Upper lobe of right lung (tissue), 1 donor: ENCODE data around the gene NLN. TPM values are rescaled to one million over a fixed set of nuclear protein-coding genes. Genes with fewer than 3 reads are reported as not detected.
A peak's percentile ranks its signal among the peaks of the same experiment; 100 is the strongest.
"Not testable (repeated sequence)": the region's sequence is repeated elsewhere in the genome, so short reads cannot be mapped to it uniquely, and the experiment has no call there.

ENCODE experiments used
- ATAC-seq: fragments of 200-7000 bp; cut with Tn5 transposase; one replicate; pipeline ENCODE4 v1.9.1; 2020; ENCODE audit warnings: mild to moderate bottlenecking, moderate library complexity
- DNase-seq: peaks from one replicate; pipeline ENCODE4 v3.0.0-alpha.2; 2020
- H3K27ac ChIP-seq: fragments of 200-600 bp; one replicate; pipeline ENCODE4 v1.8.0; 2022
- H3K27me3 ChIP-seq: fragments of 200-600 bp; one replicate; pipeline ENCODE4 v1.8.0; 2022; ENCODE audit warnings: mild to moderate bottlenecking
- H3K36me3 ChIP-seq: fragments of 200-600 bp; one replicate; pipeline ENCODE4 v1.8.0; 2022
- H3K4me1 ChIP-seq: fragments of 200-600 bp; one replicate; pipeline ENCODE4 v1.8.0; 2022
- H3K4me3 ChIP-seq: fragments of 200-600 bp; one replicate; pipeline ENCODE4 v1.8.0; 2022; ENCODE audit warnings: mild to moderate bottlenecking
- H3K9me3 ChIP-seq: fragments of 200-600 bp; one replicate; pipeline ENCODE4 v1.8.0; 2022
- CTCF ChIP-seq: fragments of 200-600 bp; IDR thresholded peaks from one replicate; pipeline ENCODE4 v1.8.0; 2022; ENCODE audit warnings: antibody characterized with exemption
- intact Hi-C: fragments of 100-400 bp; cut with DNase I; formaldehyde crosslinking; loops from one replicate; pipeline ENCODE4 v1.11.0; 2022
- total RNA-seq: library from RNA; stranded (reverse); fragmentation: NEBNext Ultra II Directional; extraction: Animal tissue kit (Norgen Biotek cat#: 25700); gene quantifications from one replicate; pipeline ENCODE4 v1.2.1, GENCODE V29; 2021
- donor health status: DM: no; HTN: yes; CAD: no; lungs with severe emphysema.

Gene NLN
- total RNA-seq, 1 donor from 2014 or later = 15.8 TPM

GRCh38 chr5:65800775-65801174, 78.8 kb downstream of the NLN start:
- H3K36me3 ChIP-seq = no peaks in the 10 kb centered on the region
- no peak for TF ChIP-seq CTCF
- no peaks in the 10 kb centered on the region for H3K4me1 ChIP-seq
- H3K9me3 ChIP-seq = no peaks in the 10 kb centered on the region
- H3K4me3 ChIP-seq = no peak overlapping the region
- intact Hi-C loops = no loop called here
- no peak for ATAC-seq
- no peak for DNase-seq
- H3K27me3 ChIP-seq = no peaks in the 10 kb centered on the region
- H3K27ac ChIP-seq = no peak overlapping the region

GRCh38 chr5:65801352-65801783, 79.4 kb downstream of the NLN start:
- no peaks in the 10 kb centered on the region for H3K27me3 ChIP-seq
- no peaks in the 10 kb centered on the region for H3K36me3 ChIP-seq
- H3K9me3 ChIP-seq = no peaks in the 10 kb centered on the region
- no peaks in the 10 kb centered on the region for H3K4me1 ChIP-seq
- no peak for TF ChIP-seq CTCF
- no peak overlapping the region for H3K4me3 ChIP-seq
- DNase-seq (no peak), ATAC-seq (no peak)
- intact Hi-C loops = no loop called here
- no peak overlapping the region for H3K27ac ChIP-seq

- intact Hi-C loops = no loop called here
- no peaks in the 10 kb centered on the region for H3K4me1 ChIP-seq
- H3K27ac ChIP-seq = no peak overlapping the region
- ATAC-seq (no peak), DNase-seq (no peak)
- no peaks in the 10 kb centered on the region for H3K36me3 ChIP-seq
- no peaks in the 10 kb centered on the region for H3K27me3 ChIP-seq
- no peak overlapping the region for H3K4me3 ChIP-seq
- no peaks in the 10 kb centered on the region for H3K9me3 ChIP-seq
- no peak for TF ChIP-seq CTCF
Measured at GRCh38 chr5:65802080-65802479, 80.1 kb downstream of the NLN start.

- no peak for DNase-seq
- Histone ChIP-seq H3K27me3 (no peaks in the 10 kb centered on the region), H3K27ac (no peak overlapping the region), H3K4me3 (no peak overlapping the region), H3K9me3 (no peaks in the 10 kb centered on the region), H3K4me1 (no peaks in the 10 kb centered on the region), H3K36me3 (no peaks in the 10 kb centered on the region)
- ATAC-seq = no peak
- intact Hi-C loops = no loop called here
- no peak for TF ChIP-seq CTCF
Measured at GRCh38 chr5:65802820-65803219, 80.8 kb downstream of the NLN start.

- H3K9me3 ChIP-seq = no peaks in the 10 kb centered on the region
- no peak overlapping the region for H3K4me3 ChIP-seq
- no peaks in the 10 kb centered on the region for H3K36me3 ChIP-seq
- peak; percentile 25 for ATAC-seq
- intact Hi-C loops = no loop called here
- no peaks in the 10 kb centered on the region for H3K4me1 ChIP-seq
- no peaks in the 10 kb centered on the region for H3K27me3 ChIP-seq
- DNase-seq = no peak
- no peak for TF ChIP-seq CTCF
- H3K27ac ChIP-seq = no peak overlapping the region
Measured at GRCh38 chr5:65803699-65804391, 81.8 kb downstream of the NLN start.

GRCh38 chr5:65805089-65805488, 83.1 kb downstream of the NLN start:
- no peak for TF ChIP-seq CTCF
- Histone ChIP-seq H3K4me1 (no peaks in the 10 kb centered on the region), H3K27ac (no peak overlapping the region), H3K9me3 (no peaks in the 10 kb centered on the region), H3K27me3 (no peaks in the 10 kb centered on the region), H3K4me3 (no peak overlapping the region), H3K36me3 (no peaks in the 10 kb centered on the region)
- DNase-seq (no peak), ATAC-seq (no peak)
- intact Hi-C loops = no loop called here

- not testable (repeated sequence) for DNase-seq, H3K9me3 ChIP-seq
Measured at GRCh38 chr5:65807494-65807893, 85.5 kb downstream of the NLN start.

More at GRCh38 chr5:65807494-65807893, 85.5 kb downstream of the NLN start:
- intact Hi-C loops, ATAC-seq, H3K27me3 ChIP-seq, H3K27ac ChIP-seq, H3K4me3 ChIP-seq, H3K36me3 ChIP-seq, H3K4me1 ChIP-seq: not testable (repeated sequence)
